Measurements from ENCODE around the gene ANO6.

DNA sequence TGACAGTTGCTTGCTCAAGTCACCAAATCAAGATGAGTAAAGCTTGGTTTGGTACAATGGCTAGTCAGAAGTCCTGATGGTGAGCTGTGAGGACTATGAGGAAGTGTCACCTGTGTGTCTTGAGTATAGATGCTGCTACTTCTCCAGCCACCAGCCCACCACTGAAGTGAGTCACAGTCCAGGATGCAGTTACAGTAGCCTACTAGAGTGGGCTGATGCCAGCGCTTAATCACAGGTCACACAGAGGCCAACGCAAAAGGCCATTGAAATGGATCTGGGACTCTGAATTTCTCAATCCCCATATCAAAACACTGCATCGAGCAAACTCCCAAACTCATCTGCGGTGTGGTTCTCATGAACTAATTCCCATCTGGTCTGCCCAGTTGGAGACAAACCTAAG, 223.1 kb downstream of the ANO6 start:
- TF ChIP-seq POLR2A (IDR thresholded peaks at IDR 0.05) (no peak), EP300 (IDR thresholded peaks at IDR 0.05) (no peak), POLR2AphosphoS5 (IDR thresholded peaks at IDR 0.05) (no peak)
- TF ChIP-seq, protein P1, sequence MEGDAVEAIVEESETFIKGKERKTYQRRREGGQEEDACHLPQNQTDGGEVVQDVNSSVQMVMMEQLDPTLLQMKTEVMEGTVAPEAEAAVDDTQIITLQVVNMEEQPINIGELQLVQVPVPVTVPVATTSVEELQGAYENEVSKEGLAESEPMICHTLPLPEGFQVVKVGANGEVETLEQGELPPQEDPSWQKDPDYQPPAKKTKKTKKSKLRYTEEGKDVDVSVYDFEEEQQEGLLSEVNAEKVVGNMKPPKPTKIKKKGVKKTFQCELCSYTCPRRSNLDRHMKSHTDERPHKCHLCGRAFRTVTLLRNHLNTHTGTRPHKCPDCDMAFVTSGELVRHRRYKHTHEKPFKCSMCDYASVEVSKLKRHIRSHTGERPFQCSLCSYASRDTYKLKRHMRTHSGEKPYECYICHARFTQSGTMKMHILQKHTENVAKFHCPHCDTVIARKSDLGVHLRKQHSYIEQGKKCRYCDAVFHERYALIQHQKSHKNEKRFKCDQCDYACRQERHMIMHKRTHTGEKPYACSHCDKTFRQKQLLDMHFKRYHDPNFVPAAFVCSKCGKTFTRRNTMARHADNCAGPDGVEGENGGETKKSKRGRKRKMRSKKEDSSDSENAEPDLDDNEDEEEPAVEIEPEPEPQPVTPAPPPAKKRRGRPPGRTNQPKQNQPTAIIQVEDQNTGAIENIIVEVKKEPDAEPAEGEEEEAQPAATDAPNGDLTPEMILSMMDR (IDR thresholded peaks at IDR 0.05): no peak
